Measurements from ENCODE around the gene SAP30.
A peak's percentile ranks its signal among the peaks of the same experiment; 100 is the strongest.

The SAP30 gene

DNA sequence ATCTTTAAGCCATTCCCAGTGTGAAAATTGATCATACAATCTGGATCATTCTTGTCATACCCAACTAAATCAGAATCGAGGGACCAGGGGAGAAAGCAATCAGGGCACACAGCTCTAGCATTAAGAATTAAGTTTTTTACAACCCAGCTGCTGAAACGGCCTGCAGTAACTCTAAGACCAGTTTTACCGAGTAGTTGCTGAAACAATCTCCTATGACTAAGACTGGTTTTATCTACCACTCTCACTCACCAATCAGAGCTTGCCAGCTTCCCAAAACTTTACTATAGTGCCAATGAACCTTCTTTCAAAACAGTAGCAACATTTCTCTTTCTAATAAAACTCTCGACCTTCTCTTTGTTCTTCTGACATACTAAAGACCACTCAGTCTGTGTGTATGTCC is 2.8 kb upstream of the SAP30 start:
- DNase-seq = no peak

DNA sequence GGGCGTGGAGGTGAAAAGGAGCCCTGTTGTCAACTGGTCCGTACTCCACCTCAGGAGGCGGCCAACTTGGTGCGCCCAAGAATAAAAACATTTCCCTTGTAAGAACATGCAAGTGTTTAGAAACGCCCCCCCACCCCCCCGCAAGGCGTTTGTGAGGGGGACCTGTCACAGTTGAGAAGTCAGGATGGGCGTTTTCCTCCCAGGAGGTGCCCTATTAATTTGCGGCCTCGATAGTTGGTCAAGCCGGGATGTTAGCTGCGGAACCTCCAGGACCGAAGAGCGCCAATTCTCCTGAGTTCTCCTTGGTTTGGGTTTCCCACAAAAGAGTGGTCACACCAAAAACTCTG is 651 bp upstream of the SAP30 start:
- peak; percentile 70 for DNase-seq

- DNase-seq = peak; percentile 37
These were observed 788 bp downstream of the SAP30 start for GRCh38 chr4:173371292-173372192.

DNA sequence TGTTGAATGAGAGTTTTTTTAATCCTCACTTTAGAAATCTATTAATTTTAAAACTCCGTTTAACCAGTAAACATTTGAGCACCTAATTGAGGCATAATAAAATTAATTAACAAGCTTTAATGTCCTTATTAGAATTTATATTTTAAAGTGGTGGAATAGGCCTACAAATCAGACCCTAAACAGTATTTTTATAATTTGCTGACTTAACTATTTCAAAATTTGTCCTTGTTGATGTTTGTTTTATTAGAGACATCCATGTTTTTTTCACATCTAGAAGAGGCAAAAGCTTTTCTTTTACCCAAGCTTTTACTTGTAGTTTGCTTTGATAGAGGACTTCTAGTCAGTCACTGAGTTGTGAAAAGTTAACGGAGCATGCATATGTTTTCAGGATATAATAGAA is 3.8 kb downstream of the SAP30 start:
- DNase-seq = no peak

- DNase-seq = no peak
These were observed 9.2 kb downstream of the SAP30 start for GRCh38 chr4:173379929-173380328.

GRCh38 chr4:173380987-173381386 is 10.2 kb downstream of the SAP30 start:
- no peak for DNase-seq

DNA sequence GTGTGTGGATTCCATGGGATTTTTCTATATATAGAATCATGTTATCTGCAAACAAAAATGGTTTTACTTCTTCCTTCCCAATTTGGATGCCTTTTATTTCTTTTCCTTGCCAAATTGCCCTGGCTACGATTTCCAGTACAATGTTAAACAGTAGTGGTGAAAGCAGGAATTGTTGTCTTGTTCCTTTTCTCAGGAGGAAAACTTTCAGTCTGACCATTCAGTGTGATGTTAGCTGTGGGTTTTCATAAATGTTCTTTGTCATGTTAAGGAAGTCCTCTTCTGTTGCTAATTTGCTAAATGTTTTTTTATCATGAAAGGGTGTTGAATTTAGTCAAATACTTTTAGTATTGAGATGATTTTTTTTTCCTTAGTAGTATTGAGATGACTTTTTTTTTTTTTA is 10.9 kb downstream of the SAP30 start:
- no peak for DNase-seq

GRCh38 chr4:173382349-173382748 is 11.6 kb downstream of the SAP30 start:
- DNase-seq = no peak

- no peak for DNase-seq
These were observed 16.0 kb downstream of the SAP30 start for GRCh38 chr4:173386751-173387150.

DNA sequence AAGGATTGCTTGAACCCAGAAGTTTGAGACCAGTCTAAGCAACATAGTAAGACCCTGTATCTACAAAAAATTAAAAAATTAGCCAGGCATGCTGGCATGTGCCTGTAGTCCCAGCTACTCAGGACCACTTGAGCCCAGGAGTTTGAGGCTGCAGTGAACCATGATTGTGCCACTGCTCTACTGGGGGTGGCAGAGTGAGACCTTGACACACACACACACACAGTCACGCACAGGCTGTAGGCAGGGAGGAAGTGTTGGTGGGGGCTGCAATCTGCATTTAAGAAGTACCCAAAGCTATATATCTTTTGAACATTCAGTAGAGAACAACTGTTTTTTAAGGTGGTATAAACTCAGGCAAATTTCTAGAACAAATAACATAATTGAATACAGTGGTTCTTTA is 20.9 kb downstream of the SAP30 start:
- no peak for DNase-seq

GRCh38 chr4:173397604-173398003 is 26.9 kb downstream of the SAP30 start:
- no peak for DNase-seq

DNA sequence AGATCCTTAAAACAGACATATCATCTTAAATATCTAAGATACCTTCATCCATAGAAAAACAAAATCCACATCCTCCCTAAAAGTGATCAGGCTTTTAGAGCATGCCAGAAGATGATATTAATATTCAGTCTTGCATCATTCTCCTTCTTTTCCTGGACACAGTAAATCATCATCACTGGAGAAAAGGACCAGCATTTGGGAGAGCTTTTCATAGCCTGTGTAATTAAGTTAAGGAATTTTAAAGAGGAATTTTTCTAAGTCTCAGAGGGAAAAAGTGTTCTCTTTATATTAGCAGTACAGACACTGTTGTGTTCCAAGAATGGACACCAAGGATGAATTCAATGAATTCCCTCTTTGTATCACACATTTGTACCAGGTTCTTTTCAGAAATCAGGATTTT is 27.5 kb downstream of the SAP30 start:
- no peak for DNase-seq

DNA sequence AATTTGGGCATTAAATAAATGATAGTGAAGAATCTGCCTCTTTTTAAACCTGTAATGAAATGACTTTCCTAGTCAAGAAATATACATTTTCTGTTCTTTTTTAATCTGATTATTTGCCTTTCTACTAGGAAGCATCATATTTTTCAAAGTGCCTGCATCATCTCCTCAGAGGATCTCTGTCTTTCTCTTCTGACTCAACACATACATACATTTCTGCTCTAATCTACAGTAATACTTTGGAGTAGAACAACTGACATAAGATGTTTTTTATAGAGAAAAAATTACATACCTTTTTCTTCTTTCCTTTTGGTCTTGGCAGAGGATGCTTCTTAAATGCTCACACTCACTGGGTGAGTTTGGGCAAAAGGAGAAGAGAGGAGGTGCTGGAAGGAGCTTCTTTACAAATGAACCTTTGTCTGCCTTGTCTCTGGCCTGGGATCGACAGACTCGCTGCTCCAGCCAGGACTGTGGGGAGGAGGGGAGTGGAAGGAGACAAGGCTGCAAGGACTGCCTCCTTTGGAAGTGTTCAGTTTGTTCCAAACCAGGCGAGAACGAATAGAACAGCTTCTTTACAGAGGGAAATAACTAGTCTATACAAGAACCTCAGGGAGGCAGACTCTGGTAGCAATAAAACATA is 28.1 kb downstream of the SAP30 start, which contains the start of gene SCRG1:
TSS of gene SCRG1 (minus strand) at position 338 of the 637 bp plus-strand sequence. CDS start 7,702 bp downstream, outside the sequence.
- DNase-seq = no peak

- no peak for DNase-seq
These were observed 30.3 kb downstream of the SAP30 start for GRCh38 chr4:173401063-173401462.

DNA sequence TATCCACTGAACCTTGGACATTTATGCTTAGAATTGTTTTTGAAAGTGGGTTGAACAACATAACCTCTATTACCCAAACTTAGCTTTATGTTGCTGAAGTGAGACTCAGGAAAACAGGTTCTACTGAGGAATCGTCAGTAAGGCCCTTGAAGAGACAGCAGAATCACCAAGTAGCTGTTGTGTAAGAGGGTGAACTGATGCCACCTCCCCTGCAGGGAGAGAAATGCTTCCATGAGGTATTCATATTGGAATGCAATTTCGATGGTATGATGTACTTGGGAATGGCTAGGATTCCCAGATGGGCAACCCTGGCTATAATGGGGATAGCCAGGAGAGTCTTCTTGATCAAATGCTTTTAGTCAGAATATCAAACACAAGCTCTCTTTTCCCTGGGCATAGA is 32.3 kb downstream of the SAP30 start:
- no peak for DNase-seq

GRCh38 chr4:173404296-173404865 is 33.6 kb downstream of the SAP30 start:
- no peak for DNase-seq

DNA sequence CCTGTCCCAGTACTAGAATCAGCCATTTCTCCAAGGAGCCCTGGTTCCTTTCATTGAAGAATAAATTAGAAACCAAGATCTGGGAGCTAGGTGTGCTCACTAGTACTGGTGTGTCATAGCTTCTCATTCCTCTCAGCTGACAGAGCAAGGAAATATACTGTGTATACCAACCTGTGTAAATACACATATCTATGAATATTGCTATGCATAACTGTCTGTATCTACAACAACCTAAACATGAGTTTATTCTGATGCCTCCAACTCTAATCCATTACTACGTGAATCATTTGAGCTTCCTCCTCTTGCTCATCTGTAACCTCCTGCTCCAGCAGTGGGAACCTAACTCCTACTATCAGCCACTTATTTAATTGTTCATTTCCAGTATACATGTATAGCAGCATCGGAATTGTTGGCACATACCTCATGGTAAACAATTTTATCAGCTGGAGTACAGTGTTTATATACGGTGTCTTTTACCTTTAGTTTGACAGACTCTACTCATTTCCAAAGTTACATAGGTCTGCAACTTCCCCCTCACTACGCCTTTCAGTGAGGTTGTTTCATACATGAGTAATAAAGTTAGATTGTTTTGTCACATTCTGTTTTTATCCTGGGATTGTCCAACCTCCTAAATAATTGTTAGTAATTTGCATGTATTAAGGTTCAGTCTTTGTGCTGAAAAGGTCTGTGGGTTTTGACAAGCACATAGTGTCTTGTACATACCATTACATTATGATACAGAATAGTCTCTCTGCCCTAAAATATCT is 35.3 kb downstream of the SAP30 start:
- DNase-seq = no peak

- DNase-seq = no peak
These were observed 39.3 kb downstream of the SAP30 start for GRCh38 chr4:173410079-173410478.

- DNase-seq = no peak
These were observed 40.4 kb downstream of the SAP30 start for GRCh38 chr4:173411106-173411693.

- DNase-seq = no peak
These were observed 42.3 kb downstream of the SAP30 start for GRCh38 chr4:173413036-173413435.

- DNase-seq = no peak
These were observed 43.7 kb downstream of the SAP30 start for GRCh38 chr4:173414456-173414855.

- DNase-seq = no peak
These were observed 44.3 kb downstream of the SAP30 start for GRCh38 chr4:173415092-173415491.

All from stimulated activated naive CD4-positive, alpha-beta T cell treated with Interleukin-2 at 50 U/mL for 16 hours (primary cell).